Neuronal stem cell (in vitro differentiated cells): ENCODE results near the gene FBXO33.

Experiments used
- DNase-seq: peaks from one replicate; pipeline ENCODE4 v3.0.0-alpha.2; 2013; ENCODE audit warnings: low spot score
- H2AFZ ChIP-seq: one replicate; pipeline ENCODE4 v1.6.1; 2013; ENCODE audit warnings: mild to moderate bottlenecking, low read length, inconsistent platforms
- H2AK5ac ChIP-seq: 2 replicates; pipeline ENCODE4 v1.6.1; 2013; ENCODE audit warnings: low read depth, mild to moderate bottlenecking, inconsistent platforms, low read length, moderate library complexity, mixed read lengths
- H2BK120ac ChIP-seq: 2 replicates; pipeline ENCODE4 v1.6.1; 2013; ENCODE audit warnings: low read depth, mild to moderate bottlenecking, inconsistent platforms, low read length, moderate library complexity, mixed read lengths
- H2BK12ac ChIP-seq: one replicate; pipeline ENCODE4 v1.6.1; 2013; ENCODE audit warnings: low read length, inconsistent platforms
- H2BK15ac ChIP-seq: 2 replicates; pipeline ENCODE4 v1.6.1; 2013; ENCODE audit warnings: mild to moderate bottlenecking, low read length, inconsistent platforms, mixed read lengths
- H2BK5ac ChIP-seq: one replicate; pipeline ENCODE4 v1.6.1; 2013; ENCODE audit warnings: inconsistent platforms, mild to moderate bottlenecking, low read length, moderate library complexity
- H3K14ac ChIP-seq: one replicate; pipeline ENCODE4 v1.6.1; 2013; ENCODE audit warnings: low read length, inconsistent platforms
- H3K18ac ChIP-seq: 2 replicates; pipeline ENCODE4 v1.6.1; 2013; ENCODE audit warnings: low read length, inconsistent platforms
- H3K23ac ChIP-seq: 2 replicates; pipeline ENCODE4 v1.6.1; 2013; ENCODE audit warnings: low read depth, mild to moderate bottlenecking, mixed read lengths, low read length, inconsistent platforms; ENCODE audit not compliant: poor library complexity
- H3K27ac ChIP-seq: replicated peaks from 3 replicates; pipeline ENCODE4 v1.5.1; 2013; ENCODE audit warnings: low read length, inconsistent platforms
- H3K27me3 ChIP-seq, 3 experiments: 2 replicates each; pipeline ENCODE4 v1.6.1; 2013; ENCODE audit warnings: low read length in 3 of 3, mild to moderate bottlenecking in 2 of 3, inconsistent platforms in 1 of 3, low read depth in 1 of 3, mixed read lengths in 1 of 3, moderate library complexity in 1 of 3; ENCODE audit not compliant: control insufficient read depth in 3 of 3, insufficient read depth in 3 of 3
- H3K36me3 ChIP-seq, 2 donors: replicated peaks in 1 of 2; 2 replicates each; pipeline ENCODE4 v1.6.1; 2013; ENCODE audit warnings: low read length in 2 of 2; ENCODE audit not compliant: control insufficient read depth in 2 of 2, insufficient read depth in 2 of 2
- H3K4ac ChIP-seq: 2 replicates; pipeline ENCODE4 v1.6.1; 2013; ENCODE audit warnings: inconsistent platforms, mild to moderate bottlenecking, low read length, moderate library complexity
- H3K4me1 ChIP-seq, 2 donors: 1 replicate in 1 of 2; 2 replicates in 1 of 2; pipeline ENCODE4 v1.6.1; 2013; ENCODE audit warnings: low read length in 2 of 2, low read depth in 1 of 2; ENCODE audit not compliant: control insufficient read depth in 2 of 2, insufficient read depth in 1 of 2
- H3K4me2 ChIP-seq: one replicate; pipeline ENCODE4 v1.6.1; 2013; ENCODE audit warnings: mild to moderate bottlenecking, low read length, inconsistent platforms; ENCODE audit not compliant: insufficient read depth, poor library complexity, severe bottlenecking
- H3K4me3 ChIP-seq, 2 donors: 2 replicates each; pipeline ENCODE4 v1.5.1; 2013; ENCODE audit warnings: low read length in 2 of 2, mild to moderate bottlenecking in 2 of 2, inconsistent platforms in 1 of 2, moderate library complexity in 1 of 2
- H3K79me1 ChIP-seq: one replicate; pipeline ENCODE4 v1.6.1; 2013; ENCODE audit warnings: low read depth, mild to moderate bottlenecking, inconsistent platforms, low read length, moderate library complexity
- H3K9ac ChIP-seq: one replicate; pipeline ENCODE4 v1.6.1; 2013; ENCODE audit warnings: mild to moderate bottlenecking, low read depth, low read length, inconsistent platforms; ENCODE audit not compliant: poor library complexity
- H3K9me3 ChIP-seq, 2 donors: replicated peaks in 1 of 2; 2 replicates each; pipeline versions ENCODE3 to v1.6.1; 2013; ENCODE audit warnings: low read length in 2 of 2, mild to moderate bottlenecking in 2 of 2, inconsistent platforms in 1 of 2, low read depth in 1 of 2, mixed read lengths in 1 of 2, moderate library complexity in 1 of 2; ENCODE audit not compliant: control insufficient read depth in 2 of 2, insufficient read depth in 1 of 2
- H4K8ac ChIP-seq: one replicate; pipeline ENCODE4 v1.6.1; 2013; ENCODE audit warnings: low read depth, mild to moderate bottlenecking, inconsistent platforms, low read length, moderate library complexity
- H4K91ac ChIP-seq: one replicate; pipeline ENCODE4 v1.6.1; 2013; ENCODE audit warnings: low read length, low read depth, mild to moderate bottlenecking, inconsistent platforms; ENCODE audit not compliant: poor library complexity
- WGBS, 2 donors: extraction: QIAGEN DNeasy Blood & Tissue Kit; methylation state at CpG; one replicate each; pipeline ENCODE4 v1.1.7; 2013; ENCODE audit warnings: missing lambda C conversion rate in 2 of 2, mixed read lengths in 1 of 2; ENCODE audit not compliant: insufficient read length in 2 of 2, insufficient replicate concordance in 1 of 2; ENCODE audit errors: extremely low coverage in 2 of 2; 5-methylcytosine and 5-hydroxymethylcytosine counted together

Gene FBXO33

GRCh38 chr14:39423793-39424192 lies 8.4 kb downstream of the FBXO33 start:
- H2BK12ac ChIP-seq = no peak overlapping the region
- no peak overlapping the region for H3K27ac ChIP-seq
- H3K79me1 ChIP-seq = peaks cover 2% of the 10 kb centered on the region
- H3K27me3 ChIP-seq = no peaks in the 10 kb centered on the region
- no peak overlapping the region for H3K4me2 ChIP-seq
- H2AK5ac ChIP-seq = no peak overlapping the region
- H3K4me1 ChIP-seq = peaks cover 1% of the 10 kb centered on the region in 2 donors
- H4K8ac ChIP-seq = no peak overlapping the region
- H2BK120ac ChIP-seq = no peak overlapping the region
- H3K18ac ChIP-seq = no peak overlapping the region
- H3K9me3 ChIP-seq = no peaks in the 10 kb centered on the region
- DNase-seq = no peak
- WGBS, 2 donors = no CpG with 5 or more reads among the region's 3 CpGs
- no peak overlapping the region for H2AFZ ChIP-seq
- no peak overlapping the region for H2BK15ac ChIP-seq
- H2BK5ac ChIP-seq = no peak overlapping the region
- H3K4ac ChIP-seq = no peak overlapping the region
- no peak overlapping the region for H4K91ac ChIP-seq
- H3K9ac ChIP-seq = no peak overlapping the region
- no peaks in the 10 kb centered on the region for H3K36me3 ChIP-seq
- no peak overlapping the region for H3K4me3 ChIP-seq
- H3K23ac ChIP-seq = no peak overlapping the region
- H3K14ac ChIP-seq = no peak overlapping the region

DNA sequence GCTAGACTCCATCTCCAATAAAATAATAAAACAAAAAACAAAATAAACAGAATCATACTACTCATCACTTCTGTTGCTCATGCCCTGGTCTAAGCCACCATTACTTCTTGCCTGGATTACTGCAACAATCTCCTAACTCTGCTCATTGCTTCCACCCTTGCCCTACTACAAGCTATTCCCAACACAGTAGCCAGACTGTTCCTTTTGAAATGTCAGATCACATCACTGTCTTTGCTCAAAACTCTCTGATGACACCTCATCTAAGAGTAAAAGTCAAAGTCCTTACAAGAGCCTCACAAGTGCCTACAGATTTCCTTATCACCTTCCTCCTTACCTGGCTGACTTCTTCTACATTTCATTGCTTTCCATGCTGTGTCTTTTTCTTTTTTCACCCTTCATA lies 10.0 kb downstream of the FBXO33 start:
- H3K9ac ChIP-seq = no peak overlapping the region
- no peak overlapping the region for H2BK5ac ChIP-seq
- H2BK12ac ChIP-seq = no peak overlapping the region
- no peak overlapping the region for H3K4ac ChIP-seq
- H2AK5ac ChIP-seq = no peak overlapping the region
- H3K9me3 ChIP-seq = peaks cover 0 to under 1% of the 10 kb centered on the region in 2 donors
- no peak for DNase-seq
- H3K36me3 ChIP-seq = no peaks in the 10 kb centered on the region
- peaks cover 0 to 1% of the 10 kb centered on the region in 2 donors for H3K4me1 ChIP-seq
- no peak overlapping the region for H3K27ac ChIP-seq
- no peak overlapping the region for H2BK120ac ChIP-seq
- no peak overlapping the region for H3K23ac ChIP-seq
- H3K4me2 ChIP-seq = no peak overlapping the region
- H4K8ac ChIP-seq = no peak overlapping the region
- H2AFZ ChIP-seq = no peak overlapping the region
- peaks cover 2% of the 10 kb centered on the region for H3K79me1 ChIP-seq
- no peak overlapping the region for H3K18ac ChIP-seq
- H4K91ac ChIP-seq = no peak overlapping the region
- H3K4me3 ChIP-seq = no peak overlapping the region
- H3K14ac ChIP-seq = no peak overlapping the region
- no peak overlapping the region for H2BK15ac ChIP-seq
- no peaks in the 10 kb centered on the region for H3K27me3 ChIP-seq

DNA sequence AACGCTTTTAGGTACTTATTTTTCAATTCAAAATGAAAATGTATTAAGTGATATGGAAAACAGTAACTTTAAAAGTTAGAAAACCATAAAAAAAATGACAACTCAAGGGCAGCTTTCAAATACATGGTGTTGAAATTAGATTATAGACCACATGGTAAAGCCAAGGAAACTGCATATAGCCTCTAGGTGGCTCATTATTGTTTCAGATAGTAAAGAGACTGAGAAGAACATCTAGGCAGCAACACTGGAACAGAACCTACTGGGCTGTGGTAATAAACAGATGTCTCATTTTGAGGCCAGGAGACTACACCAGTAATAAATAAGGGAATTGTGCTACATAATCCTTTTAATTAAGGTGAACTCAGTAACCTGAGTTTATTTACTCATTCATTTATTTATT lies 13.0 kb downstream of the FBXO33 start:
- Histone ChIP-seq H4K8ac (no peak overlapping the region), H2BK15ac (no peak overlapping the region), H3K4ac (no peak overlapping the region), H3K4me1 (peaks cover 0 to 1% of the 10 kb centered on the region in 2 donors), H4K91ac (no peak overlapping the region), H3K4me2 (no peak overlapping the region), H2BK12ac (no peak overlapping the region), H2AK5ac (no peak overlapping the region), H3K14ac (no peak overlapping the region), H3K18ac (no peak overlapping the region), H3K27ac (no peak overlapping the region), H3K9ac (no peak overlapping the region), H3K36me3 (peaks cover 0 to 5% of the 10 kb centered on the region in 2 donors), H3K23ac (no peak overlapping the region), H3K79me1 (peaks cover 2% of the 10 kb centered on the region), H2AFZ (no peak overlapping the region), H2BK5ac (no peak overlapping the region), H3K4me3 (no peak overlapping the region), H3K9me3 (peaks cover 8 to 22% of the 10 kb centered on the region in 2 donors), H2BK120ac (no peak overlapping the region), H3K27me3 (no peaks in the 10 kb centered on the region)
- WGBS, 2 donors = no CpG with 5 or more reads among the region's 1 CpG
- no peak for DNase-seq

DNA sequence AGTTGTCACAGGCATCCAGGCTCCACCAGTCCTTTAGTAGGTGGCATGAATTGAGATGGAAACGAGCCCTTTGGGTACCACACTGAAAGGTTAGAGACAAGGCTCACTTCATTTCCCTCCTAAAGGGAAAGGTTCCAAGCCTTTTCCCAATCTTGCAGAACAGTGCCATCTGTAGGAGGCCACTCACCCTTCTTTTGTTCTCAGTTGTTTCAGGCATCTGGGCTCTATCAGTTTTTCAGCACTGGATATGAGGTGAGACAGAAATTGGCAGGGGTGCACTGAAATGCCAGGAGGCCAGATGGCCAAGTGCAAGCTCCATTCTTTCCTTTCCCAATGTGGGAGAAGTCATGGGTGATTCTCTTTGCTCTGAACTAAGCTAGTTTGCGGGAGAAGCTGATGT lies 15.2 kb downstream of the FBXO33 start:
- no peak overlapping the region for H2BK120ac ChIP-seq
- no peak overlapping the region for H4K8ac ChIP-seq
- no peak overlapping the region for H2BK12ac ChIP-seq
- H3K4me1 ChIP-seq = no peaks in the 10 kb centered on the region
- H3K9me3 ChIP-seq = peaks cover 9 to 22% of the 10 kb centered on the region in 2 donors
- no peaks in the 10 kb centered on the region for H3K27me3 ChIP-seq
- H2BK15ac ChIP-seq = no peak overlapping the region
- DNase-seq = no peak
- H3K36me3 ChIP-seq = peaks cover 0 to 5% of the 10 kb centered on the region in 2 donors
- no peak overlapping the region for H4K91ac ChIP-seq
- H3K23ac ChIP-seq = no peak overlapping the region
- H3K4ac ChIP-seq = no peak overlapping the region
- H3K18ac ChIP-seq = no peak overlapping the region
- H3K9ac ChIP-seq = no peak overlapping the region
- WGBS, 2 donors = no CpG with 5 or more reads among the region's 2 CpGs
- no peak overlapping the region for H3K4me3 ChIP-seq
- H3K14ac ChIP-seq = no peak overlapping the region
- no peak overlapping the region for H2AK5ac ChIP-seq
- no peak overlapping the region for H2BK5ac ChIP-seq
- no peak overlapping the region for H3K27ac ChIP-seq
- no peak overlapping the region for H3K4me2 ChIP-seq
- H3K79me1 ChIP-seq = no peaks in the 10 kb centered on the region
- no peak overlapping the region for H2AFZ ChIP-seq
